Inflammatory macrophage treated with lipopolysaccharide for 4 hours (primary cell): ENCODE data around the gene RIPK3.
"Not testable (repeated sequence)": the region's sequence is repeated elsewhere in the genome, so short reads cannot be mapped to it uniquely, and the experiment has no call there.

Experiments
- DNase-seq: peaks from one replicate; pipeline ENCODE4 v3.0.0-alpha.2; 2020

RIPK3 gene

DNA sequence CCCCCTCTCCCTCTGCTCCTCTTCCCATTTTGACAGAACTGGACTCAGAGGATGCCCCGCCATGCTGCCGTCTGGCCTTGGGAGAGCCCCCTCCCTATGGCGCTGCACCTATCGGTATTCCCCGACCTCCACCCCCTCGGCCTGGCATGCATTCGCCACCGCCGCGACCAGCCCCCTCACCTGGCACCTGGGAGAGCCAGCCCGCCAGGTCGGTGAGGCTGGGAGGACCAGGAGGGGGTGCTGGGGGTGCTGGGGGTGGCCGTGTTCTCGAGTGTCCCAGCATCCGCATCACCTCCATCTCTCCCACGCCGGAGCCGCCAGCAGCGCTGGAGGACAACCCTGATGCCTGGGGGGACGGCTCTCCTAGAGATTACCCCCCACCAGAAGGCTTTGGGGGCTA is 29.7 kb upstream of the RIPK3 start:
- DNase-seq = no peak

DNA sequence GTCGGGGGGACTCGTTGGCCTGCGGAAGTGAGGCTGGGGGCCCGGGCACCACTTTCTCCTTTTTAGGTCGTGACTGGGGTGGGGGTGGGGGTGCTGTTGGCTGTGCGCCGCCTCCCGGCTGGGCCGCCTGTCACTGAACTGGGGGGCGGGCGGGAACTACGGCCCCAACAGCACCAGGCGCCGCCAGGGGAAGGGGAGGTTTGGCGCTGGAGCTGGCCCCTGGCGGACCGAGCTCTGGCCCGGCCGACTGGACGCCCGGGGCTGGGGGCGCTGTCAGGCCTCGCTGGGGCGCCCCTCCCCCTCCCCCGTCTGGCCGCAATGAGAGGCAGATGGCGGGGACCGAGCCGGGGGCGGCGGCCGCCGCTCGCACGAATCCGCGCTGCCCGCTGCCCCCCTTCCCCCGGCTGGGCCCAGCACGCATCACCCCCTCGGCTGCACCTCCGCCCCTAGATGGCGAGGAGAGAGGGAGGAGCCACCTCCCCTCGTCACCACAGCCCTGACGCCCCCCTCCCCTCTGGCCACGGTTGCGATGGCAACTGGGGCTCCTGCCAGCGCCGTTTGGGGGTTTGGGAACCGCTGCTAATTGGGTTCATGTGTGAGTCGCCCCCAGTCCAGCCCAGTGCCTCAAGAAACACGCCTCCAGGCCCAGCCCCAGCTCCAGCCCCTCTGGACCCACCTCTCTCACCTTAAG is 28.9 kb upstream of the RIPK3 start:
- DNase-seq = no peak

DNA sequence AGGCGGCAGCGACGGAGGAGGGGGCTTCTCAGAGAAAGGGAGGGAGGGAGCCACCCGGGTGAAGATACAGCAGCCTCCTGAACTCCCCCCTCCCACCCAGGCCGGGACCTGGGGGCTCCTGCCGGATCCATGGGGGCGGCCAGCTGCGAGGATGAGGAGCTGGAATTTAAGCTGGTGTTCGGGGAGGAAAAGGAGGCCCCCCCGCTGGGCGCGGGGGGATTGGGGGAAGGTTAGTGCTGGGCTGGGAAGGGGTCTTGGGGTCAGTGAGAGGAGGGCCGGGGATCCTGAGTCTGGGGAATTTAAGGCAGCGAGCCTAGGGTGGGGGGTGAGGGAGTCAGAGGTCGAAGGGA is 28.4 kb upstream of the RIPK3 start:
- no peak for DNase-seq

DNA sequence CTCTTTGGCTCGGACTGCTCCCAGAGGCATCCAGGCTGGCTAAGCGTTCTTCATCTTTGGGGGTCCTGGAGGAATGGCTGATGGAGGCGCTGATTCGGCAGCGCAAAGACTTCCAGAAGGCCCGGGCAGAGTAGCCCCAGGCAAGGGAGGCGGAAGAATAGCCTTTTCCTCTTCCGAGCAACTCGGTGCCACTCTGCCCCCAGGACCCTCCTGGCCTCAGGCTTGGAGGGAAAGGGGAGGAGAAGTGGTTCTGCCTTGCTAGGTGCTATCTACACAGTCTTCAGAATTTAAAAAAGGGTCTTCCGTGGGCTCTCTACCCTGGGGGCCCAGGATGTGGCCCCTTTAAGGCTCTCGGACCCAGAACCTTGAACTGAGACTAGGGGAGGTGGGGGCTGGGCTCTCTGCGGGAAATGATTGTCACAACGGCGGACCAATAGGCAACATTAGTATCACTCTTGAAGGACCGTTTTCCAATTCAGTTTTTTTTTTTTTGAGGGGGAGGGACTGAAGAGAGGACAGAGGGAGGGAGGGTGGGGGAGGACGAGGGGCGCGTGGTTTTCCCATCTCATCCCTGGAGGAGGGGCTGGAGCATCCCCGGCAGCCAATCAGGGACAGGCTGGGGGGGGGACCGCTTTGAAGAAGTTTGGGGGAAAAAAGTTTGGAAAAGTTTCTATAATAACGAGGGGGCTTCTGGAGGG is 27.9 kb upstream of the RIPK3 start, which contains the start of gene NFATC4:
TSS of gene NFATC4 (plus strand) at position 671 of the 698 bp plus-strand sequence. CDS start 157 bp downstream, outside the sequence.
- DNase-seq = no peak

DNA sequence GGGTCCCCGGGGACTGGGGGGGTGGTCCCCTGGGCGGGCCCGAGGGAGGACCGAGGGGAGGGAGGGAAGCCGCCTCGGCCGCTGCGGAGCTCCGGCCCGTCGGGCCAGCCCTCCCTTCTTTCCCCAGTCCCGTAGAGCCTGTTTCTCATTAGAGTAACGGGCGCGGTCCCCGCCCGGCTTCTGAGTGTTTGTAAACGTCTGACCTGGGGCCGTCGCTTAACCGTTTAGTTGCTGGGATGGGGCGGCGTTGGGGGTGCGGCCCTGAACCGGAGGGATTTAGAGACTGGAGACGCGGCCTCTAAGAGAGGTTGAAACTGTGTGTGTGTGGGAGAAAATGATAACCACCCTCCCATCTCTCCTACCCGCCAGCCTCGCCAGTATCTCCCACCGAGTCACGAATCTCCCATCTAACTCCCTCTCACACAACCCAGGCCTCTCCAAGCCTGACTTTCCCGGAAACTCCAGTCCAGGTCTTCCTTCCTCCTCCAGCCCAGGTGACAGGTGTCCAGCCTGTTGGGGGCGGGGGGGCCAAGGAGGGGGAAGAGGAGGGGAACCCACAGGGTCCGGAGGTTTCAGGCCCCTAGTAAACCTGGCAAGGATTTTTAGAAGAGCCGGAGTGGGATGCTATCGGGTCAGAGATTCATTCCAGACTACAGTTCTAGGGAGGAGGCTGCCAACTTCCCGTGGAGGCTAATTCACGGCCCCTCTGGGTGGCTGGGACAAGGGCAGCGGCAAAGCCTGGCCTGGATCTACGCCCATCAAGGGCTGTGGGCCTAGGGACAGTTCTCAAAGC is 27.1 kb upstream of the RIPK3 start:
- no peak for DNase-seq

DNA sequence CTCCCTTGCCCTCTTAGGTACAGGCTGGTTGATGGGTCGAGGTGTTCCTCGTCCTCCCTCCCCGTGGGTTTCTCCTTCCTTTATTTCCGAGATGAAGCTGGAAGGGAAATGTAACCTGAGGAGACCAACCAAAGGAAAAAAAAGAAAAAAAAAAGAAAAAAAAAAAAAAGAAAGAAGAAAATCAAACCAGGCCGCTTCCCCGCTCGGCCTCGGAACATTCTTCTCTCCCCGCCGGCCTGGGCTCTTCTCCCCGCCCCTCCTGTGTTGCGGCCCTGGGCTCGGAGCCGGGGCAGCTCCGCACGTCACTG is 26.6 kb upstream of the RIPK3 start:
- no peak for DNase-seq

DNA sequence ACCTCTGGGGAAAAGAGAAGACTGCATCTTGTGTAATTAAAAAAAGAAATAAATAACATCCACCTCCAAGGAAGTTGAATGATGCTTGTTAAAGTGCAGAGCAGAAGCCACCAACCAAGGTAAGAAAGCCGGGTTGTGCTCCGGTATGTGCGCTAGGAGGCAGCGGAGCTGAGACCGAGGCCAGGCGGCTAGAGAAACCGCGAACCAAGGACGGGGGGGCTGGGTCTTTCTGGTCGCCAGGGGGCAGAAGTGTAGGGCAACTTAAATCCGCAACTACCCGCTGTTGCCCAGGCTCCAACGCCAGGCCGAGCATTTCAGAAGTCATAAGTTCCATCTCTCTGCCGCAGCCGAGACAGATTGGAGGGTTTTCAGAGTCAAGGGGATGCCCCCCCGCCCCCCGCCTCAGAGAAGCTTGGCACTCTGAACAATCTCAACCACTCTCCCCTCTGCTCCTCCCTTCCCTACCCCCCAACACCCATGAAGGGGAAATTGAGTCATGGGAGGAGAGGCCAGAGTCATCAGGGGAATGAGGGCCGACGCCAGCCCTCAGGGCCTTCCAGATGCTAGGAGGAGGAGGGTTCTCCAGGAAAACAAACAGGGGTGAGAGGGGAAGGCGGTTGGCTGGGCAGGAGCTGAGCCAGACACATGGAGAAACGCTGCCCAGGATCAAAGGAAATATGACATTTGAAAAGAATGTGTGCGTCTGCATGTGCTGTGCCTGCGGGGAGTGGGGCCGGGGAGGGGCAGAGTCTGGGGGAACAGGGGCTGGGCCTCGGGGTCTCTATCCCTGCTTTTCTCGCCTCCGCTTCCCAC is 26.0 kb upstream of the RIPK3 start:
- DNase-seq = peak; percentile 71

DNA sequence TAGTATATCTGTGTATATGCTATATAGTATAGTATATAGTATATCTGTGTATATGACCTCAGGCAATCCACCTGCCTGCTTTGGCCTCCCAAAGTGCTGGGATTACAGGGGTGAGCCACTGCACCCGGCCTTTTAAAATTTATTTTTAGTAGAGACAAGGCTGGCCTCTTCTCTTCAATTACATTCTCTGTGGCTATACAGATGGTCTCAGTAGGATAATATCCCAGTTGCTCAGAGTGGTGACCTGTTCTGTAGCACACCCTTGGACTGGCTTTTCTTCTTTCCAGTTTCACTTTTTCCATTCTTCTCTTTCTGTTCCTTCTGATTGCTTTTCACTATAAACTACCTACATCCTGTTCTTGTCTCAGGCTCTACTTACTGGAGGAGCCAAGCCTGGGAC is 25.1 kb upstream of the RIPK3 start:
- no peak for DNase-seq

DNA sequence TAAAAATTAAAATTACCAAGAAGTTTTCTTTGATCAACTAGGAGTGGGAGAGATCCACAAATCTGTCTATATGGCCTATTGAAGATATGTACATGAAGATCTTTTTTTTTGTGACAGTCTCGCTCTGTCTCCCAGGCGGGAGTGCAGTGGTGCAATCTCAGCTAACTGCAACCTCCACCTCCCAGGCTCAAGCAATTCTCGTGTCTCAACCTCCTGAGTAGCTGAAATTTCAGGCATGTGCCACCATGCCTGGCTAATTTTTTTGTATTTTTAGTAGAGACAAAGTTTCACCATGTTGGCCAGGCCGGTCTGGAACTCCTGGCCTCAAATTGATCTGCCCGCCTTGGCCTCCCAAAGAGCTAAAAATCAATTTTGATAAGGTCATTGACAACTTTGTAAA is 23.6 kb upstream of the RIPK3 start:
- DNase-seq = no peak

DNA sequence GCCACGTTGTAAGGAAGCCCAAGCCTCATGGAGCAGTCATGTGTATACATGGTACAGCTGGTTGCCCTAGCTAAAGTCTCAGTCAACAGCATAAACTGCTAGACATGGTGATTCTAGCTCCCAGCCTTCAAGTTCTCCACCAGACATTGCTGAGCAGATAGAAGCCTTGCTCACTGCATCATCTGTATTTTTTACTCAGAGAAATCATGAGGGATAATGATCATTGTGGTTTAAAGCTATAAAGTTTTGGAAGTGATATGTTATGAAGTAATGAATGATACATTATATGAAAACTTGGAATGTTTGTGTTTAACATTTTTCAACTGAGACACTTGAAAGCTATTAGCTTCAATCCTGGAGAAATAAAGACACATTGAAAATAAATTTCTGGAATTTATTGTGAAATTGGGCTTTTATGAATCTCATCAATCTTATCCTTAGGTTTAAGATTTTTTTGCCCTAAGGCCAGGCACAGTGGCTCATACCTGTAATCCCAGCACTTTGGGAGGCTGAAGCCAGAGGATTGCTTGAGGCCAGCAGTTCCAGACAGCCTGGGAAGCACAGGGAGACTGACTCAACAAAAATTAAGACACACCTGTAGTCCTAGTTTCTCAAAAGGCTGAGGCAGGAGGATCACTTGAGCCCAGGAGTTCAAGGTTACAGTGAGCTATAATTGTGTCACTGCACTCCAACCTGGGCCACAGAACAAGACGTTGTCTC is 22.6 kb upstream of the RIPK3 start:
- no peak for DNase-seq

DNA sequence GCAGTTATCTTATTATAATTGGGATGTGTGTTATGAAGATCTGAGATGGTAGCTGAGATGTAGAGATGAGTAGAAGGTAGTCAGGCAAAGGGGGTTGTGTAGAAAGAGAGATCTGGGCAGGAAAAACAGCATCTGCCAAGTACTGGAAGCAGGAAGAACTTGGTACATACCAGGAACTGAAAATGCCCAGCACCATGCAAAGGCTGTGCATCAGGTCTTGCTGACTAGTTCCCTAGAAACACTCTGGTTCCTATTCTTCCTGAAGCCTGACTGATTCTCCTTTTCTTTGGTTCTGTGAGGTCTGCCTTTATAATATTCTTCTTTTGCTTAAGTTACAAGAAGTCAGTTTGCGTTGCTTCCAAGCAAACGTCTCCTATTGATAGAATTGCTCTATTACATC is 21.5 kb upstream of the RIPK3 start:
- DNase-seq = peak; percentile 58

DNA sequence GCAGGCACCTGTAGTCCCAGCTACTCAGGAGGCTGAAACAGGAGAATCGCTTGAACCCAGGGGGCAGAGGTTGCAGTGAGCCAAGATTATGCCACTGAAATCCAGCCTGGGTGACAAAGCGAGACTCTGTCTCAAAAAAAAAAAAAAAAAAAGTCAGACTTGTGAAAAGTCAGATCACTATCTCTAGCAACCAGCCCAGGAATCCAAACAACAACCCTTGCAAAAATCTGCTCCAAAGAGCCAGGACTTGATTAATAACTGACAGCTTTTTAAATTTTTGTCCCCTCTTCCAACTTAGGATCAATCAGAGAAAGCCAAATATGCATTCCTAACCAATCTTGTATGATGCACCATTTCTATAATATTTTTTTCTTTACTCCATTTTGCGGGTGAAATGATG is 20.5 kb upstream of the RIPK3 start:
- DNase-seq = no peak

DNA sequence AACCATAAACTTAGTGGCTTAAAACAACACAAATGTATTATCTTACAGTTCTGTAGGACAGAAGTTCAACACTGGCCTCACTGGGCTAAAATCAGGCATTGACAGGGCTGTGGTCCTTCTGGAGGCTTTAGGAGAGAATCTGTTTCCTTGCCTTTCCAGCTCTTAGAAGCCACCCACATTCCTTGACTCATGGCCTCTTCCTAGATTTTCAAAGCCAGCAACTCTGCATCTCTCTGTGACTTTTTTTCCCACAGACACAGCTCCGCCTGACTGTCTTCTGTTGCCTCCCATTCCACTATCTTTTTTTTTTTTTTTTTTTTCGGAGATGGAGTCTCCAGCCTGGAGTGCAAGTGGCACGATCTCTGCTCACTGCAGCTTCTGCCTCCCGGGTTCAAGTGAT is 16.4 kb upstream of the RIPK3 start:
- DNase-seq = no peak

DNA sequence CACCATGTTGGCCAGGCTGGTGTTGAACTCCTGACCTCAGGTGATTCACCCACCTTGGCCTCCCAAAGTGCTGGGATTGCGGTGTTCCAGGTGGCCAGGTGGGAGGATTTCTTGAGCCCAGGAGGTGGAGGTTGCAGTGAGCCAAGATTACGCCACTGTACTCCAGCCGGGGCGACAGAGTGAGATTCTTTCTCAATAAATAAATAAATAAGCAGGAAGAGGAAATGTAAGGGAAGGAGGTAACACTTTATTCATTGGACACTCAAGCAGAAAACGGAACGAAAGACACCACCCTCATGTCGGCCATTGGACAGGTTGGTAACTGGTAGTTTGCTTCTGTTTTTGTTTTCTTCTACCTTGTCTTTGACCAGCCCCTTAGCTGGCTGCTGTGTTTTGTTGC is 15.2 kb upstream of the RIPK3 start:
- DNase-seq = no peak

DNA sequence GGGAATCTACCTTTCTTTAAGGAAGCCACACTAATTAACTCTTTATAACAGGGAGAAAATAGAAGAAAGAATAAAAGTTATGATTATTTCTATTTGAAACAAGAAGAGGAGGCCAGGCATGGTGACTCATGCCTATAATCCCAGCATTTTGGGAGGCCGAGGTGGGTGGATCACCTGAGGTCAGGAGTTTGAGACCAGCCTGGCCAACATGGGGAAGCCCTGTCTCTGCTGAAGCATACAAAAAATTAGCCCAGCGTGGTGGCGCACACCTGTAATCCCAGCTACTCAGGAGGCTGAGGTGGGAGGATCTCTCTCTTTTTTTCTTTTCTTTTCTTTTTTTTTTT is 14.7 kb upstream of the RIPK3 start:
- DNase-seq = not testable (repeated sequence)

DNA sequence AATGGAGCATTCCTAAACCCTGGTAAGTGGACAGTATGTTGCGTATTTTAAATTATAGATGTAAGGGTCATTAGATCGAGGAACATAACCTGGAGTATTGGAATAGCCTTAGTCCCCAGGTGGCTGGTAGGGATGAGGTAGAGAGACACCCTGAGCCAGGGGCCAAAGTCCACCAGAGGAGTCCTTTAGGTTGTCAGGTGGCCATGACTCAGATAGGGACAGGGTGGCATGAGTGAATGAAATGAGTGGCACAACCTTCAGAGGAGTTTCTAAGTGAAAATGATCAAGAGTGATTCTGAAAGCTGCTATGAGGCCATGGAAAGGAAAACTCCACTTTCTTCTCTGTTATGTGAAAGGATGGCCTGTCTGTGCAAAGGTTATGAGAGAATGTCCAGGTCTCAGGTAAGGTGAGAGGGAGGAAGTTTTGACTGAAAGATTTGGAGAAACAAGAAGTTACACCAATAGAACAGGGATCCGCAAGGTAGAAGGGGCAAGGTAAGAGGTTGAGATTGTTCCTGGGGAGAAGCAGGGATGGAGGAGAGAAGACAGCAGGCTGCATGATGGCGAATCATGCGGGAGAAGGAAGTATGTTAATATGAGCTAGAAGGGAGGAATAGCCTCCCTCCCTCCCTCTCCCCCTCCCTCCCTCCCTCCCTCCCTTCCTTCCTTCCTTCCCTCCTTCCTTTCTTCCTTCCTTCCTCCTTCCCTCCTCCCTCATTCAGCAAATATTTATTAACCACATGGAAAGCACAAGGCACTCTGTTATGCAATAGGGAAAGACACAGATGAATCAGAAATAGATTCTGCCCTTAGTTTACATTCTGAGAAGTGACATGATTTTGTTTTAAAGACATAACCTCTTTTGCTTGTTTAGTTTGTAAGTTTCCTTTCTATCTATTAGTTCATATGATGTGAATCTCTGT is 14.0 kb upstream of the RIPK3 start:
- peak; percentile 68 for DNase-seq

DNA sequence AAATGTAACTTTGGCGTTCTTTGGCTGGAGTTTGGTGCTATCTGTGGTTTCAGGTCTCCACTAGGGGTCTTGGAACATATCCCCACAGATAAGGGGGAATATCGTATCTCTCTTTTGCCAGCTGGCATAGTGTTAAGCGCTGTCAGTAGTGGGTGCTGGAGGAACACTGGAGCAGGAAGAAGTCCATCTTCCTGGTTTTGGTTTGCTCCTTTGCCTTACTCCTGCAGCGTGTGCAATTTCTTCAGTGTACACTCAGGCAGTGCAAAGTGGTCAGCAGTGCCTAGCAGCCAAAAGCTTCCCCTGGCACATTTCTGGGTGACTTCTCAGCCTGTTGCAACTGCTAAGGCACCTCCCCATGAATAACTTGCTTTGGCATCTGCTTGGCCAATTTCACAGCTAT is 11.7 kb upstream of the RIPK3 start:
- peak; percentile 26 for DNase-seq

DNA sequence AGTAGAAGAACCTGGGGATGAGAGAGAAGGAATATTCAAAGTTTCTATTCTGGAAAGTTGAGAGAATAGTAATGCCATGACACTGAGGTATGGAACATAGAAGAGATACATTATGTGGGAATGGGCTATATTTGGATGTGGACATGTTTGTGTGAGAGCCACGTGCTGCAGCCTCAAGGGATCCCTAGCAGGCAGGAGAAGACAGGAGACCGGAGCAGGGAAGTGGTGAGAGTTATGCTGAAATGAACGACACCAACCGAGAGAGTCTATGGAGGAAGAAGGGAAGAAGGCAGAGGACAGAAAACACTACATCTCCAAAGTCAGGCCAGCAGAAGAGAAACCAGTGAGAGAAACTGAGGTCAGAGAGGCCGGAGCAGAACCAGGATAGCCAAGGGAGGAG is 10.0 kb upstream of the RIPK3 start:
- no peak for DNase-seq

DNA sequence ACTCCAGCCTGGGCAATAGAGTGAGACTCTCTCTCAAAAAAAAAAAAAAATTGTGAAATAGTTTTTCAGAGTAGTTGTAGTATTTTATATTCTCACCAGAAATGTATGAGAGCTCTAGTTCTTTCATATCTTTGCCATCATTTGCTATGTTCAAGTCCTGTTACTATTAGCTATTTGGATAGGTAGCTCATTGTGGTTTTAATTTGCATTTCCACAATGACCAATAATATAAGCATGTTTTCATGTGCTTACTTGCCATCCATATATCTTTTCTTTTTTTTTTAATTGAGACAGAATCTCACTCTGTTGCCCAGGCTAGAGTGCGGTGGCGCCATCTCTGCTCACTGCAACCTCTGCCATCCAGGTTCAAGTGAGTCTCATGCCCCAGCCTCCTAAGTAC is 8.4 kb upstream of the RIPK3 start:
- no peak for DNase-seq

DNA sequence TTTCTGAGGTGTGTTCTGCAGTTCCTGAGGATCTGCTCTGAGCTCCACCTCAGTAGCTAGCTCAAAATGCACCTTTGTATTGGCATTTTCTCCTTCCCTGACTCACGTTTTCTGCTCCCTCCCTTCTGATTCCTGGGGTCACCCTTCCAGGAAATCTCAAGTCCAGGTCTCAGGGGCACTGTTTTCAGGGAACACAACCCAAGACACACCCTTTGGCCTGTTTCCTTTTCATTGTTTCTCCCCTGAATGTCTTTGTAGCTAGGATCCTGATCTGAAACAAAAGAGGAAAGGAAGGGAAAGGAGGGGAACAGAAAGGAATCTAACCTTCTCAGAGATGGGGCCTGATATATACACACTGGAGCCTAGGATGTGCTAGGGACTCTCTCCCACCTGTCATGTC is 7.3 kb upstream of the RIPK3 start:
- DNase-seq = no peak

DNA sequence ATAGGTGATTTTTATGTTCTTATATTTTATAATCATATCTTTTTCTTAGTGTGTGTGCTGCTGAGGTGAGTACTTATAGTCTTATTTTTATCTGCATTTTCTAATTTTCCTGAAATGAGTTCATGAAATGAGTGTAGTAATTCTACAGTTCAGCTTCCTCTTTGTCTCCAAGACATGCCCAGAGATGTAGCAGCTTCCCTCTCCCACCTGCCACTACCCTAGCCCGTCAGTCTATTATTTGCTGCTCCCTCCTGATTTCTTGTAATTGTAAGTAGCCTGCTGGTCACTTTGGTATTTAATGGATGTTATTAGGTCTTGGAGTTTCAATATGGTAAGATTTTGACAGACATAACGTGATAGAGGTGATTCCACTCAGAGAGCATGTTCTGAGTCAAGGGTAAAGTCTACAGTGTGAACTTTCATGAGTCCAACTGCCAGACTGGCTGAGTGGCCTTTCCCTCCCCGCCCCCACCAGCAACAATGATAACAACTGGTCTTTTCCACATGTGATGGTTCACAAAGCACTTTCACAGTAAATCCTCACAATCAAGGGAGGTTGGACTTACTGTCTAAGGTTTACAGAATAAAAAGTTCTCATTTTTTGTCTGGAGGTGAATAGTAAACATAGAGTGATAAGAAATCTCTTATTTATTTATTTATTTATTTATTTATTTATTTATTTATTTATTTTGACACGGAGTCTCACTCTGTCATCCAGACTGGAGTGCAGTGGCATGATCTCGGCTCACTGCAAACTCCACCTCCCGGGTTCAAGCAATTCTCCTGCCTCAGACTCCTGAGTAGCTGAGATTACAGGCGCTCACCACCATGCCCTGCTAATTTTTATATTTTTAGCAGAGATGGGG is 4.2 kb upstream of the RIPK3 start:
- no peak for DNase-seq
